Peyer's patch (tissue), 4 donors: ENCODE measurements around the gene SLC45A1.

Source experiments
- CTCF ChIP-seq, 6 experiments: fragments of 450-650 bp in 4 of 6; fragments of 200-600 bp in 2 of 6; sonication (generic) in 1 of 6; IDR thresholded peaks; one replicate each; pipeline ENCODE4 v1.5.1; 2017 to 2019; ENCODE audit warnings: antibody characterized with exemption in 6 of 6, mild to moderate bottlenecking in 3 of 6, moderate library complexity in 1 of 6
- POLR2A ChIP-seq, 2 donors: fragments of 450-650 bp; IDR thresholded peaks; one replicate each; pipeline ENCODE4 v1.5.1; 2017; ENCODE audit warnings: antibody characterized with exemption in 2 of 2, mild to moderate bottlenecking in 2 of 2, moderate library complexity in 2 of 2

GRCh38 chr1:8285965-8286364, 31.9 kb upstream of the SLC45A1 start:
- TF ChIP-seq POLR2A (IDR thresholded peaks at IDR 0.05) (no peak), CTCF (IDR thresholded peaks at IDR 0.05) (no peak)
